ENCODE measurements around the gene HSPA4. TPM values are rescaled to one million over a fixed set of nuclear protein-coding genes. Genes with fewer than 3 reads are reported as not detected.
A peak's percentile ranks its signal among the peaks of the same experiment; 100 is the strongest.

The HSPA4 gene
- total and polyA plus RNA-seq, 2 donors (not counting 1 experiment from before 2014, with no cell fraction given) = 18.1 to 95.0 TPM

DNA sequence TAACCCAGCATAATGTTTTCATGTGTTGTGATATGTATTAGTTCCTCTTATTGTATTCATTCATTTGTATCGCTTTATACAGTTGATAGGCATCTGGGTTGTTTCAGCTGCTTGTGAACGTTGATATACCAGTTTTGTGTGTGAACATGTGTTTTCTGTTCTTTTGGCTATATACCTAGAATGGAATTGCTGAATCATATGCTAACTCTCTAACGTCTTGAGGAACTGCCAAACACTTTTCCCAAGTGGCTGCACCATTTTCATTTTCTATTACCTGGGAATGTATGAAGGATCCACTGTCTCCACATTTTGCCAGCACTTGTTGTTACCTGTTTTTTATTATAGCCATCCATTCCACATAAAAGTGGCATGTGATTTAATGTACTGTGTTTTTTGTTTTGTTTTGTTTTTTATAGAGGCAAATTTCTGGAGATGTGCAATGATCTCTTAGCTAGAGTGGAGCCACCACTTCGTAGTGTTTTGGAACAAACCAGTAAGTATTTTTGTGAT lies 34.6 kb downstream of the HSPA4 start:
- H3K9me3 ChIP-seq (ENCODE audit: control extremely low read depth in 1 of 3, control insufficient read depth in 2 of 3, insufficient read depth in 1 of 3, low read length in 2 of 3) = no peaks in the 10 kb centered on the region
- H3K27ac Mint-ChIP-seq = no peak overlapping the region
- H3K4me3 ChIP-seq (ENCODE audit: control extremely low read depth in 1 of 5, extremely low read depth in 1 of 5, insufficient read depth in 1 of 5, low read depth in 2 of 5, low read length in 4 of 5) = no peak overlapping the region
- H4K20me1 ChIP-seq (ENCODE audit: control insufficient read depth, insufficient read depth, low read length, poor library complexity, severe bottlenecking) = peaks cover 18% of the 10 kb centered on the region
- H3K4me1 Mint-ChIP-seq = peaks cover 4% of the 10 kb centered on the region
- TF ChIP-seq, protein P1, sequence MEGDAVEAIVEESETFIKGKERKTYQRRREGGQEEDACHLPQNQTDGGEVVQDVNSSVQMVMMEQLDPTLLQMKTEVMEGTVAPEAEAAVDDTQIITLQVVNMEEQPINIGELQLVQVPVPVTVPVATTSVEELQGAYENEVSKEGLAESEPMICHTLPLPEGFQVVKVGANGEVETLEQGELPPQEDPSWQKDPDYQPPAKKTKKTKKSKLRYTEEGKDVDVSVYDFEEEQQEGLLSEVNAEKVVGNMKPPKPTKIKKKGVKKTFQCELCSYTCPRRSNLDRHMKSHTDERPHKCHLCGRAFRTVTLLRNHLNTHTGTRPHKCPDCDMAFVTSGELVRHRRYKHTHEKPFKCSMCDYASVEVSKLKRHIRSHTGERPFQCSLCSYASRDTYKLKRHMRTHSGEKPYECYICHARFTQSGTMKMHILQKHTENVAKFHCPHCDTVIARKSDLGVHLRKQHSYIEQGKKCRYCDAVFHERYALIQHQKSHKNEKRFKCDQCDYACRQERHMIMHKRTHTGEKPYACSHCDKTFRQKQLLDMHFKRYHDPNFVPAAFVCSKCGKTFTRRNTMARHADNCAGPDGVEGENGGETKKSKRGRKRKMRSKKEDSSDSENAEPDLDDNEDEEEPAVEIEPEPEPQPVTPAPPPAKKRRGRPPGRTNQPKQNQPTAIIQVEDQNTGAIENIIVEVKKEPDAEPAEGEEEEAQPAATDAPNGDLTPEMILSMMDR (IDR thresholded peaks at IDR 0.05) = no peak
- TF ChIP-seq EZH2 (IDR thresholded peaks at IDR 0.05; ENCODE audit: borderline replicate concordance, insufficient read depth, low read depth, low read length, poor library complexity, severe bottlenecking) = no peak
- H3K36me3 ChIP-seq (replicated peaks in 1 of 2; ENCODE audit: control extremely low read depth in 1 of 2, control insufficient read depth in 1 of 2, extremely low read depth in 1 of 2, insufficient read depth in 2 of 2, low read length in 1 of 2) = peaks cover 22 to 54% of the 10 kb centered on the region in 2 experiments
- no peak overlapping the region for H2AFZ ChIP-seq (ENCODE audit: insufficient read depth, low read depth, low read length, poor library complexity, severe bottlenecking)
- peaks cover 35% of the 10 kb centered on the region for H3K79me2 ChIP-seq (ENCODE audit: control insufficient read depth, insufficient read depth, low read length)
- no peak for ATAC-seq (ENCODE audit: low read depth)
- H3K4me1 ChIP-seq (ENCODE audit: control insufficient read depth in 2 of 2, insufficient read depth in 2 of 2, low read length in 2 of 2) = no peaks in the 10 kb centered on the region
- no peaks in the 10 kb centered on the region for H3K27me3 ChIP-seq (replicated peaks in 1 of 4; ENCODE audit: control extremely low read depth in 1 of 4, control insufficient read depth in 3 of 4, insufficient read depth in 4 of 4, low read length in 3 of 4)
- no peaks in the 10 kb centered on the region for H3K9me3 Mint-ChIP-seq (ENCODE audit: insufficient read depth)
- intact Hi-C loops (cut with micrococcal nuclease) = no loop called here
- CTCF ChIA-PET = interaction anchor here (1.1 kb wide), 1 partner anchor 8 kb away, joined by 3 read pairs; no protein-coding TSS in a partner anchor
- POLR2A ChIA-PET = no interaction called here
- peak overlapping the region in 1 of 2 donors; percentile 20 for H3K27ac ChIP-seq (ENCODE audit: low read length in 2 of 2)
- 100% methylated on average over 1 of the region's 4 CpGs for WGBS (ENCODE audit: insufficient coverage)
- no peak overlapping the region for H3K4me2 ChIP-seq (replicated peaks; ENCODE audit: low read depth, low read length, poor library complexity, severe bottlenecking)
- H3K9ac ChIP-seq (ENCODE audit: low read length) = no peak overlapping the region
- no peaks in the 10 kb centered on the region for H3K27me3 Mint-ChIP-seq
- no peak overlapping the region for H3K4me3 Mint-ChIP-seq
- DNase-seq = no peak

DNA sequence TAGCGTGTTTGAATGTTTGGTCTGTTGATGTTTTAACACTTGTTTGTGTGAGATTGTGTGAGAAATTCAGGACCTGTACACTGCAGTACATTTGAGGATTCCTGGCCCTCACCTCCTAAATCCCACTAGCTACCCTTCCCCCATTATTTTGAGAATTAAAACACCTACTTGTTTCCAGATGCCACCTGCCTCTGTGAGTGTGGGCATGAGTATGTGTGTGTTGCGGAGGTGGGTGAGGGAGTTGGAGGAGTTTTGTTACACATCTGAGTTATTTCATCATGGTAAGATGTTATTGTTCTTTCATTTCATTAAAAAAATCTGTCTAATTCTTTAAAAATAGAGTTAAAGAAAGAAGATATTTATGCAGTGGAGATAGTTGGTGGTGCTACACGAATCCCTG lies 36.3 kb downstream of the HSPA4 start:
- no peak overlapping the region for H3K9ac ChIP-seq (ENCODE audit: low read length)
- Mint-ChIP-seq H3K4me1 (peaks cover 3% of the 10 kb centered on the region), H3K4me3 (no peak overlapping the region), H3K27ac (peak overlapping the region; percentile 41), H3K9me3 (ENCODE audit: insufficient read depth) (no peaks in the 10 kb centered on the region), H3K27me3 (no peaks in the 10 kb centered on the region)
- 80% methylated on average over 1 of the region's 3 CpGs for WGBS (ENCODE audit: insufficient coverage)
- ChIA-PET CTCF (interaction anchor here (0.9 kb wide), 1 partner anchor 23 kb away, joined by 3 read pairs; no protein-coding TSS in a partner anchor), POLR2A (no interaction called here)
- ATAC-seq (ENCODE audit: low read depth) = no peak
- no peaks in the 10 kb centered on the region for H3K27me3 ChIP-seq (replicated peaks in 1 of 4; ENCODE audit: control extremely low read depth in 1 of 4, control insufficient read depth in 3 of 4, insufficient read depth in 4 of 4, low read length in 3 of 4)
- intact Hi-C loops (cut with micrococcal nuclease) = no loop called here
- TF ChIP-seq, protein P1 (IDR thresholded peaks at IDR 0.05) = no peak
- TF ChIP-seq EZH2 (IDR thresholded peaks at IDR 0.05; ENCODE audit: borderline replicate concordance, insufficient read depth, low read depth, low read length, poor library complexity, severe bottlenecking) = no peak
- H3K9me3 ChIP-seq (ENCODE audit: control extremely low read depth in 1 of 3, control insufficient read depth in 2 of 3, insufficient read depth in 1 of 3, low read length in 2 of 3) = no peaks in the 10 kb centered on the region
- H3K27ac ChIP-seq (ENCODE audit: low read length in 2 of 2) = no peak overlapping the region
- peaks cover 18 to 65% of the 10 kb centered on the region in 2 experiments for H3K36me3 ChIP-seq (replicated peaks in 1 of 2; ENCODE audit: control extremely low read depth in 1 of 2, control insufficient read depth in 1 of 2, extremely low read depth in 1 of 2, insufficient read depth in 2 of 2, low read length in 1 of 2)
- no peak overlapping the region for H2AFZ ChIP-seq (ENCODE audit: insufficient read depth, low read depth, low read length, poor library complexity, severe bottlenecking)
- no peak overlapping the region for H3K4me2 ChIP-seq (replicated peaks; ENCODE audit: low read depth, low read length, poor library complexity, severe bottlenecking)
- no peak overlapping the region for H3K4me3 ChIP-seq (ENCODE audit: control extremely low read depth in 1 of 5, extremely low read depth in 1 of 5, insufficient read depth in 1 of 5, low read depth in 2 of 5, low read length in 4 of 5)
- no peaks in the 10 kb centered on the region for H3K4me1 ChIP-seq (ENCODE audit: control insufficient read depth in 2 of 2, insufficient read depth in 2 of 2, low read length in 2 of 2)
- peaks cover 28% of the 10 kb centered on the region for H3K79me2 ChIP-seq (ENCODE audit: control insufficient read depth, insufficient read depth, low read length)
- H4K20me1 ChIP-seq (ENCODE audit: control insufficient read depth, insufficient read depth, low read length, poor library complexity, severe bottlenecking) = peaks cover 12% of the 10 kb centered on the region
- no peak for DNase-seq

Data from B cell (primary cell).